Motor neuron (in vitro differentiated cells): ENCODE measurements around the gene PGAP2. TPM values are rescaled to one million over a fixed set of nuclear protein-coding genes. Genes with fewer than 3 reads are reported as not detected.

Source experiments
- ATAC-seq, 8 experiments: fragments of 200-7000 bp; cut with Tn5 transposase; replicated peaks in 6 of 8; 2 replicates each; pipeline ENCODE4 v1.8.0; 2021; ENCODE audit warnings: mild to moderate bottlenecking in 8 of 8, moderate library complexity in 8 of 8
- H3K27ac ChIP-seq, 2 donors: fragments of 250-450 bp; sonication (Bioruptor Pico); 2 replicates each; pipeline ENCODE4 v1.9.0; 2021; ENCODE audit warnings: antibody characterized with exemption in 2 of 2, mild to moderate bottlenecking in 2 of 2, moderate library complexity in 1 of 2
- H3K4me1 ChIP-seq, 2 donors: fragments of 250-450 bp; sonication (Bioruptor Pico); replicated peaks in 1 of 2; 2 replicates each; pipeline ENCODE4 v1.6.1; 2021; ENCODE audit warnings: antibody characterized with exemption in 2 of 2, mild to moderate bottlenecking in 2 of 2, moderate library complexity in 1 of 2
- H3K4me3 ChIP-seq, 5 donors: fragments of 250-450 bp; sonication (Bioruptor Pico); 2 replicates each; pipeline ENCODE4 v1.9.0; 2021; ENCODE audit warnings: antibody characterized with exemption in 5 of 5, mild to moderate bottlenecking in 5 of 5, moderate library complexity in 4 of 5
- WGBS, 10 experiments: fragments of 450-650 bp; shearing (Covaris generic); methylation state at CpG; one replicate each; pipeline ENCODE4 v1.0.0; 2022; 5-methylcytosine and 5-hydroxymethylcytosine counted together
- in situ Hi-C, 9 experiments: fragments of 400-800 bp; cut with MboI; loops; one replicate each; pipeline ENCODE4 v1.15.0; 2021; ENCODE audit warnings: low sequenced_read_pairs in 9 of 9, low pct_unique_long_range_greater_than_20kb in 2 of 9; ENCODE audit not compliant: unreplicated experiment in 9 of 9
- total RNA-seq, 8 experiments: library from RNA; unstranded; fragments of 300-600 nt; gene quantifications; 2 replicates each; pipeline versions ENCODE4 v1.2.3 to v1.2.4, GENCODE V29; 2022

Gene PGAP2
- total RNA-seq, 8 experiments from 2014 or later, result 9.2 to 27.2 (median 15.0) TPM

DNA sequence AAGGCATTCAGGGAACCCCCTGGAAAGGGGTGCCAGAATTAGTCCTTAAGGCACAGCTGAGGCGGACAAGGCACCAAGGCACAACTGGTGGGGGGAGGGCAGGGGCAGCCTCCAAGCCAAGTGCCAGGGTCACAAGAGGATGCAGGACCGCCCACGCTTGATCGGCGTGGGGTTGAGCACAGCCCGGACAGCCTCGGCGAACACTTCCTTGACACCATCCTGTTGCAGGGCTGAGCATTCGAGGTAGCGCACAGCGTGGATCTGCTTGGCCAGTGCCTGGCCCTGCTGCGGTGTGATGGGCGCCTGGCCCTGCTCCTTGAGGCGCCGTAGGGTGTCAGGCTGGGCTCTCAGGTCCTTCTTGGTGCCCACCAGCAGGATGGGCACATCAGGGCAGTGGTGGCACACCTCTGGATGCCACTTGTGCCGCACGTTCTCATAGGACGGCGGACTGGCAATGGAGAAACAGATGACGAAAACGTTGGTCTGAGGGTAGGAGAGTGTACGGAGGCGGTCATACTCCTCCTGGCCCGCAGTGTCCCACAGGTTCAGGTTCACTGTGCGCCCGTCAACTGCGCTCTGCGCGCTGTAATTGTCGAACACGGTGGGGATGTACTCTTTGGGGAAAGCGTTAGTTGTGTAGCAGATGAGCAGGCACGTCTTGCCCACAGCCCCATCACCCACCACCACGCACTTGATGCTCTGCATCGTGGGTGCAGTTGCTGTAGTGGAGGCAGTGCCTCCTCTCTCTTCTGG lies 19.2 kb downstream of the PGAP2 start:
- no peak overlapping the region for H3K4me3 ChIP-seq
- in situ Hi-C loops, result loop anchor here in 1 of 9 experiments (25.0 kb wide), 1 partner anchor 260 kb away; the partner anchor contains the start of gene RRM1
- WGBS, 10 experiments, result 87 to 99% (median 90%) methylated on average over 4 to 14 of the region's 35 CpGs; no CpG with 5 or more reads in 7 of the 10 experiments
- peak overlapping the region in 1 of 2 donors; percentile 13 for H3K27ac ChIP-seq
- H3K4me1 ChIP-seq, result peaks cover 0 to 9% of the 10 kb centered on the region in 2 donors
- ATAC-seq, result no peak

DNA sequence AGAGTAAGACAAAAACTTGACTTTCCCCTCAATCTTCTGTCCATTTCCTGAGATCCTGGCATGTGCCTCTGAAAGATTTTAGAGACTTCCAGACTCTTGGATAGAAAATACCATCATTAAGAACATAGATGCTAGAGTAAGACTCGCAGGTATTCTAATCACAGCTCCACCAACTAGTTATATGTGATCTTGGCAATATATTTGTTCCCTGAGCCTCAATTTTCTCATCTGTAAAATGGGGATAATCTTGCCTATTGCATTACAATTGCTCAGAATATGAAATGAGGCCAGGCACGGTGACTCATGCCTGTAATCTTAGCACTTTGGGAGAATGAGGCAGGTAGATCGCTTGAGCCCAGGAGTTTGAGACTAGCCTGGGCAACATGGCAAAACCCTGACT lies 21.7 kb downstream of the PGAP2 start:
- WGBS, 10 experiments, result 88 to 100% (median 98%) methylated on average over 1 to 3 of the region's 3 CpGs; no CpG with 5 or more reads in 2 of the 10 experiments
- in situ Hi-C loops, result loop anchor here in 1 of 9 experiments (25.0 kb wide), 1 partner anchor 257 kb away; the partner anchor contains the start of gene RRM1
- no peak overlapping the region for H3K4me3 ChIP-seq

DNA sequence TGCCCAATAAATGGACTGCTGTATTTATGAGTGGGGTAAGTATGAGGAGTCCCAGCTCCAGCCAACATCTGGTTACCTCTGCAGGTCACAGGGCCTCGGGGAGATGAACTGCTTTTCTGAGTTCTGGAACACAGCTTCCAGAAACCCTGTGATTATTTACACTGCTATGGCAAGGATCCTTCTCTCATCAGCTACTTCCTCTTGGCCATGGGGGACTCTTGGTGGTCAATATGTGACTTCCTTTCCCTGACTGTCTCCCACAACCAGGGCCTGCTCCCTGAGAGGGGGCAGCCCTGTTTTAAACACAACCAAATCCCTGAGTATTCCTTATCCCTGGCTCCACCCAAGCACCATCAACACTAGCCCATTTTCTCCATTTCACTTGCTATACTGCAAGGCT lies 22.4 kb downstream of the PGAP2 start:
- H3K4me3 ChIP-seq, result no peak overlapping the region
- H3K27ac ChIP-seq, result no peak overlapping the region
- ATAC-seq, result no peak
- WGBS, 10 experiments, result 100% methylated on average over 1 of the region's 1 CpG; no CpG with 5 or more reads in 8 of the 10 experiments
- H3K4me1 ChIP-seq, result peaks cover 0 to 9% of the 10 kb centered on the region in 2 donors
- in situ Hi-C loops, result loop anchor here in 1 of 9 experiments (25.0 kb wide), 1 partner anchor 257 kb away; the partner anchor contains the start of gene RRM1

More for the DNA sequence above, 21.7 kb downstream of the PGAP2 start:
- Histone ChIP-seq H3K4me1 (peaks cover 0 to 9% of the 10 kb centered on the region in 2 donors), H3K27ac (no peak overlapping the region)
- ATAC-seq, result no peak

DNA sequence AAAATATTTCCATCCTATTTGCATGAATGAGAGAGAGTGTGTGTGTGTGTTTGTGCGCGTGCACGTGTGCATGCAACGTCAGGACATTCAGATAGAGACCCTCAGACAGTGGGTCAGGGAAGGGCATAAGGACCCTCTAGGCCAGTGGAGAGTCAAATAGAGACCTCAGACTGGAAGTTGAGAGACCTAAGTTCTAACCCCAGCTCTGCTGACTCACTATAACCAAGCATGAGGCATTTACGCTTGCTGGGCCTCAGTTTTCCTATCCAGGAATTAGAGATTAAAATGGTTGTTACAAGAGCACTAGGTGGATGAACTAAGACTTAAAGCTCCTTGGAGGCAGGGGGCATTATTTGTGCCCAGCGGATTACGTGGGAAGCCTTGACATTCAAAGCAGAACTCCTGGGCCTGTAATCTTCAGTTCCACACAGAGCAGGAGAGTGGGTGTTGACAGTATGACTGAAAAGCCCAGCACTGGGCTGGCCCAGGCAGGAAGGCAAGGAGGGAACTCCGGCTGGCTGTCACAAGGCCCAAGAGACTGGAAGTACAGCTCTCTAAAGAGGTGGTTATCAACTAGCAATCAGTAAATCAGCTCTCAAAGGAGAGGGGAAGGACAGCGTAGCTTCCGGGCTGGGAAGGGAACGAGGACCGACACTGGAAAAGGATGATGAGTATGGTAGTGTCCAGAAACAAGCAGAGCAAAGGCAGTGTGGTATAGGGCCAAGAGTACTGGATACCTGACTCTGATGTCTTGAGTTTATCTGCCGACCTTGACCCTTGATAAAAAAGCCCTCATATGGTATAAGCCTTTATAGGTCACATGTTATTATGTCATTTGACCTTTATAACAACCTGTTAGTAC lies 23.2 kb downstream of the PGAP2 start:
- WGBS, 10 experiments, result 50 to 87% (median 77%) methylated on average over 3 to 10 of the region's 13 CpGs; no CpG with 5 or more reads in 2 of the 10 experiments
- ATAC-seq, result peak in 2 of 8 experiments; percentile 29 to 52
- Histone ChIP-seq H3K4me1 (peaks cover 0 to 4% of the 10 kb centered on the region in 2 donors), H3K4me3 (no peak overlapping the region), H3K27ac (no peak overlapping the region)
- in situ Hi-C loops, result loop anchor here in 1 of 9 experiments (25.0 kb wide), 1 partner anchor 256 kb away; the partner anchor contains the start of gene RRM1

DNA sequence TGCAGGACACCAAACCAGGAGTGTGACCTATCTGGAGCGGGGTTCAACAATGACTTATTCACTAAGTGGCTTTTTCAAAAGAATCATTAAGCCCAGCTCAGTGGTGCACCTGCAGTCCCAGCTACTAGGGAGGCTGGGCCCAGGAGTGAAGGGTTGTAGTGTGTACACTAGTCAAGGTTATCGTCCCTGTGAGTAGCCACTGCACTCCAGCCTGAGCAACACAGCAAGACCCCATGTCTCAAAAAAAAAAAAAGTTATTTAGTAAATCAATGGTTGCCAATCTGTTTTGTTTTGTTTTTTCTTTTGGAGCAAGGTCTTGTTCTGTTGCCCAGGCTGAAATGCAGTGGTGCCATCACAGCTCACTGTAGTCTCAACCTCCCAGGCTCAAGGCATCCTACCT lies 24.5 kb downstream of the PGAP2 start:
- no peak for ATAC-seq
- Histone ChIP-seq H3K27ac (no peak overlapping the region), H3K4me1 (peaks cover 0 to 6% of the 10 kb centered on the region in 2 donors), H3K4me3 (no peak overlapping the region)
- WGBS, 10 experiments, result 86 to 100% (median 100%) methylated on average over 1 to 2 of the region's 2 CpGs; no CpG with 5 or more reads in 2 of the 10 experiments
- in situ Hi-C loops, result loop anchor here in 1 of 9 experiments (25.0 kb wide), 1 partner anchor 254 kb away; the partner anchor contains the start of gene RRM1

DNA sequence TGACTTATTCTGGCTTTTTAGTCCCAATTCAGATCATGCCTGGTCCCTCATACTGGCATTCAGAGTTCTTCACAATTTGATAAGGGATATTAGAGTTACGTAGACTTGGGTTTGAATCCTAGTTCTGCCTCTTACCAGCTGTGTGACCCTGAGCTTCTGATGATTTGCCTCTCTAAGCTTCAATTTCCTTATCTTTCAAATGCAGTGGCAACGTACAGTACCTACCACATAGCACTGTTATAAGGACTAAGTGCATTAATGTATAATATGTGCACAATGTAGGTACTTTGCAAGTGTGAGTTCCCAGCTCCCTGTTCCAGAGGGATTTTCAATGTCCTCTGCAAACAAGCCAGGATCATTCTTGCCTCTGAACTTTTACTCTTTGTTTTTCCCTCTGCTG lies 25.1 kb downstream of the PGAP2 start:
- H3K4me1 ChIP-seq, result peaks cover 0 to 10% of the 10 kb centered on the region in 2 donors
- no peak overlapping the region for H3K4me3 ChIP-seq
- 80 to 100% (median 100%) methylated on average over 1 to 2 of the region's 2 CpGs; no CpG with 5 or more reads in 2 of the 10 experiments for WGBS, 10 experiments
- in situ Hi-C loops, result loop anchor here in 1 of 9 experiments (25.0 kb wide), 1 partner anchor 254 kb away; the partner anchor contains the start of gene RRM1
- no peak for ATAC-seq
- H3K27ac ChIP-seq, result no peak overlapping the region

DNA sequence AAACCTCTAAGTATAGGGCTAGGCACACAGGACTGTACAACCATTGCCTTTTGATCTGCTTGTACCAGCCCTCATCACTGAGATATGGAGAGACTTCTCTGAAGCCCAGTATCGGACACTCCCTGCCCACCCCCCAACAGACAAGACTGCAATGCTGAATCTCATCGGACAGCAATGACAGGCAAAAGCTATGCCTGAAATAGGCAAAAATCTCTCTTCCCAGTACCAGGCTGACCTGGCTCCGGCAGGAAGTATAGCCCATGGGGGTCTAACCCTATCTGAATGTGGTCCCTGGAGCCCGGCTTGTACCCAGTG lies 25.9 kb downstream of the PGAP2 start:
- WGBS, 10 experiments, result 50 to 100% (median 96%) methylated on average over 1 to 4 of the region's 4 CpGs; no CpG with 5 or more reads in 2 of the 10 experiments
- in situ Hi-C loops, result loop anchor here in 1 of 9 experiments (25.0 kb wide), 1 partner anchor 253 kb away; the partner anchor contains the start of gene RRM1
- Histone ChIP-seq H3K27ac (no peak overlapping the region), H3K4me3 (no peak overlapping the region), H3K4me1 (peaks cover 0 to 10% of the 10 kb centered on the region in 2 donors)
- no peak for ATAC-seq

DNA sequence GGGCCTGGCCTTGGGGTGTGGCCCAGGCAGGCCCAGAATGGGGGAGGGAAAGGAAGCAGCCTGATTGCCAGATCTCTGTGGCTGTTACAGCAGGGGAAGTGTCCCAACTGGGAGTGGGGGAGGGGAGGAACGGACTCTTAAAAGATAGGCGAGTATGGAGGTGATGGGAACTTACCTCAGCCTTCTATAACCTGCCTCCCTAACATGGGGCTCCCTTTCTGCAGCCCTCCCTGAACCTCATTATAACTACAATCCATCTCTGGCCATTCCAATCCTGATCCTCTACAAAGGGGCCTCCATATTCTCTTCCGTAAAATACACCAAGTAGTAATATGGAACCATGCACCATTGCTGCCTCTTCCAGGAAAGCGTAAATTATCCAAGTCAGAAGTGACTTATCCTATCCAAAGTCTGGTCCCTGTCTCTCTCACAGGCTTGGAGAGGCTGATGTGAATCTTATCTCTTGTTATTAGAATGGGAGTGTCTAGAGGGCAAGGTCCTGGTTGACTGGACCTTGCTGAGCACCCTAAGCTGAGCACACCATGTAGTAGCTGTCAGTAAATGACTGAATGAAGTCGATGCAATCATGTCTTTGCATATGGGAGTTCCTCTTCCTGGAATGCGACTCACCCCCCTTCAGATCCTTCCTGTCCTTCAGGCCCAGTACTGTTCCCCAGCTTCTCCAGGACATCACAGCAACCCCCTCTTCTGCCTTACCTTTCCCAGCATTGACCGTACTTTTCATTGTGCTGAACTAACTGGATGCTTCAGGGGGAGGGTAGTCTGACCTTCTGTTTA lies 26.5 kb downstream of the PGAP2 start:
- 0 to 100% (median 86%) methylated on average over 1 to 3 of the region's 7 CpGs; no CpG with 5 or more reads in 3 of the 10 experiments for WGBS, 10 experiments
- in situ Hi-C loops, result loop anchor here in 1 of 9 experiments (25.0 kb wide), 1 partner anchor 252 kb away; the partner anchor contains the start of gene RRM1
- peak in 3 of 8 experiments; percentile 39 to 69 (median 49) for ATAC-seq
- Histone ChIP-seq H3K4me3 (no peak overlapping the region), H3K4me1 (peaks cover 5 to 14% of the 10 kb centered on the region in 2 donors), H3K27ac (no peak overlapping the region)

DNA sequence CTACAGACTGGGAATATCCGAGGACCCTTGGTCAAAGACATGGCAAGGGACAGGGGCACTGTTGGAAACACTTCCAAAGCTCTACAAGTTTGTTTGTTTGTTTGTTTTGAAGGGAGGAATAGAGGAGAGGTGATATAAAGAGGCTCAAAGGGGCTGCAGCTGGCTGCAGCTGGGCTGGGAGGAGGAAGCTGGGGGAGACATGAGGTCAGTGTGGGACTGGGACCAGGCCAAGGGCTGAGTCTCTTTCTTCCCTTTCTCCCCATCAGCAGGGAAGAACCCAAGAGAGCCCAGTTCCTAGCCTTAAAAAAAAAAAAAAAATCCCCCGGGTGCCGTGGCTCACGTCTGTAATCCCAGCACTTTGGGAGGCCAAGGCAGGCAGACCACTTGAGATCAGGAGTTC lies 27.4 kb downstream of the PGAP2 start:
- in situ Hi-C loops, result loop anchor here in 1 of 9 experiments (25.0 kb wide), 1 partner anchor 252 kb away; the partner anchor contains the start of gene RRM1
- Histone ChIP-seq H3K4me1 (peaks cover 8 to 17% of the 10 kb centered on the region in 2 donors), H3K27ac (no peak overlapping the region), H3K4me3 (no peak overlapping the region)
- ATAC-seq, result no peak
- 0 to 100% (median 95%) methylated on average over 1 to 4 of the region's 4 CpGs; no CpG with 5 or more reads in 6 of the 10 experiments for WGBS, 10 experiments

DNA sequence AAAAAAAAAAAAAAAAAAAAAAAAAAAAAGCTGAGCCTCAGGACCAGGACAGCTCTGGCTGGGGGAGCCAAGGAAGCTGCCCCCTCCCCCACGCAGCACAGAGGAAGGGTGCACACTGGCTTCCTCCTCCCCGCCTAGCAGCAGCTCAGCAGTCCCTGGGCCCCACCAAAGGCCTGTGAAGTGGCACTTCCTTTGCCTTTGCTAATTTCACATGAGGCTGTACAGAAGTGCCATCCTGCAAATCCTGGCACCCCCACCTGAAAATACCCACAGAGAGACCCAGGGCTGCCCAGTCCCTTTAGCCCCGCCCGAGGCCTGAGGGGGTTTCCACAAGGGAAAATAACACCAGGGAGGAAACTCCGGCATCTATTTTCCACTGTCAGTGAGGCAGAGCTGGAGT lies 28.5 kb downstream of the PGAP2 start:
- 73 to 100% (median 90%) methylated on average over 1 to 3 of the region's 5 CpGs; no CpG with 5 or more reads in 5 of the 10 experiments for WGBS, 10 experiments
- no peak for ATAC-seq
- H3K4me3 ChIP-seq, result no peak overlapping the region
- no peak overlapping the region for H3K27ac ChIP-seq
- in situ Hi-C loops, result loop anchor here in 1 of 9 experiments (25.0 kb wide), 1 partner anchor 250 kb away; the partner anchor contains the start of gene RRM1
- peaks cover 8 to 20% of the 10 kb centered on the region in 2 donors for H3K4me1 ChIP-seq

DNA sequence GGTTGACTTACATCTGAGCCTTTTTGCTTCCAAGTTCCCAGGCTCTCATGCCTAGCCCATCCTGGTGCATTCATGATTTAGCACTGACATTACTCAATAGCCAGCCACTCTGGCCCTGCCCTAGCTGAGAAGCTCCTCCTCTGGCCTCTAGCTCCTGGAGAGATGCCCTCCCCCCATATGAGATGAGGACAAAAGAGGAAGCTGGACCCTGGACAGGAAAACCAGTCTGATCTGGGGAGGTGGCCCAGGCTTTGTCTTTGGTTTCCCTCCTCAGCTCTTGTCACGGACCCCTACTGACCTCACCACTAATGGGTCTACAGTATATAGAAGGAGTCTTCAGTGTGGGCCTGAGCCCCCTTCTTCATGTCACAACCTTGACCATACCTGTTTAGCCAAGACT lies 29.4 kb downstream of the PGAP2 start:
- WGBS, 10 experiments, result 60 to 100% methylated on average over 1 of the region's 1 CpG; no CpG with 5 or more reads in 8 of the 10 experiments
- in situ Hi-C loops, result loop anchor here in 1 of 9 experiments (25.0 kb wide), 1 partner anchor 250 kb away; the partner anchor contains the start of gene RRM1
- H3K27ac ChIP-seq, result no peak overlapping the region
- no peak overlapping the region for H3K4me3 ChIP-seq
- H3K4me1 ChIP-seq, result peaks cover 8 to 22% of the 10 kb centered on the region in 2 donors
- ATAC-seq, result peak in 2 of 8 experiments; percentile 4 to 8
